IMR-90 (cell line): ENCODE data around the gene HIVEP3.
A peak's percentile ranks its signal among the peaks of the same experiment; 100 is the strongest.

ENCODE experiments used
- BHLHE40 ChIP-seq: fragments of 150-350 bp; IDR thresholded peaks from 2 replicates; pipeline ENCODE4 v1.6.1; 2016; ENCODE audit warnings: mild to moderate bottlenecking, low read depth, low read length
- CEBPB ChIP-seq: IDR thresholded peaks from 2 replicates; pipeline ENCODE4 v1.6.1; 2012; ENCODE audit warnings: low read depth, low read length, improper control_type of control experiment
- CTCF ChIP-seq: conservative IDR thresholded peaks from 2 replicates; pipeline ENCODE4 v1.5.1; 2012; ENCODE audit warnings: mild to moderate bottlenecking, low read depth, low read length, improper control_type of control experiment
- FOS ChIP-seq: fragments of 150-350 bp; IDR thresholded peaks from 2 replicates; pipeline ENCODE4 v1.6.1; 2016; ENCODE audit warnings: low read depth, low read length
- MAFK ChIP-seq: IDR thresholded peaks from 2 replicates; pipeline ENCODE4 v1.6.1; 2012; ENCODE audit warnings: low read depth, low read length, improper control_type of control experiment
- MAZ ChIP-seq: IDR thresholded peaks from 2 replicates; pipeline ENCODE4 v1.6.1; 2012; ENCODE audit warnings: low read depth, mild to moderate bottlenecking, low read length, improper control_type of control experiment, moderate library complexity, borderline replicate concordance
- MXI1 ChIP-seq: IDR thresholded peaks from 2 replicates; pipeline ENCODE4 v1.6.1; 2012; ENCODE audit warnings: low read depth, mild to moderate bottlenecking, low read length, moderate library complexity, borderline replicate concordance
- POLR2A ChIP-seq: IDR thresholded peaks from 2 replicates; pipeline ENCODE4 v1.6.1; 2012; ENCODE audit warnings: mild to moderate bottlenecking, low read depth, low read length
- RAD21 ChIP-seq: IDR thresholded peaks from 2 replicates; pipeline ENCODE4 v1.6.1; 2012; ENCODE audit warnings: low read length, improper control_type of control experiment
- SMC3 ChIP-seq: fragments of 150-350 bp; IDR thresholded peaks from 2 replicates; pipeline ENCODE4 v1.6.1; 2016; ENCODE audit warnings: low read depth, mild to moderate bottlenecking, antibody characterized with exemption, low read length, moderate library complexity

- TF ChIP-seq CTCF = no peak
- TF ChIP-seq CEBPB = no peak
- TF ChIP-seq FOS = peak; percentile 34; the same call in 1 of the 2 replicates
- TF ChIP-seq RAD21 = no peak
- no peak for TF ChIP-seq SMC3
- no peak for TF ChIP-seq BHLHE40
- no peak for TF ChIP-seq MAZ
- no peak for TF ChIP-seq POLR2A
- no peak for TF ChIP-seq MXI1
- TF ChIP-seq MAFK = peak; percentile 59
Measured at GRCh38 chr1:41936107-41936506, 17.4 kb upstream of the HIVEP3 start.
